GM18858 (cell line): ENCODE measurements around the gene CPZ.

Source experiments
- ATAC-seq: cut with Tn5 transposase; IDR thresholded peaks from one replicate; pipeline ENCODE4 v1.9.1; 2021; ENCODE audit not compliant: unreplicated experiment

The CPZ gene

DNA sequence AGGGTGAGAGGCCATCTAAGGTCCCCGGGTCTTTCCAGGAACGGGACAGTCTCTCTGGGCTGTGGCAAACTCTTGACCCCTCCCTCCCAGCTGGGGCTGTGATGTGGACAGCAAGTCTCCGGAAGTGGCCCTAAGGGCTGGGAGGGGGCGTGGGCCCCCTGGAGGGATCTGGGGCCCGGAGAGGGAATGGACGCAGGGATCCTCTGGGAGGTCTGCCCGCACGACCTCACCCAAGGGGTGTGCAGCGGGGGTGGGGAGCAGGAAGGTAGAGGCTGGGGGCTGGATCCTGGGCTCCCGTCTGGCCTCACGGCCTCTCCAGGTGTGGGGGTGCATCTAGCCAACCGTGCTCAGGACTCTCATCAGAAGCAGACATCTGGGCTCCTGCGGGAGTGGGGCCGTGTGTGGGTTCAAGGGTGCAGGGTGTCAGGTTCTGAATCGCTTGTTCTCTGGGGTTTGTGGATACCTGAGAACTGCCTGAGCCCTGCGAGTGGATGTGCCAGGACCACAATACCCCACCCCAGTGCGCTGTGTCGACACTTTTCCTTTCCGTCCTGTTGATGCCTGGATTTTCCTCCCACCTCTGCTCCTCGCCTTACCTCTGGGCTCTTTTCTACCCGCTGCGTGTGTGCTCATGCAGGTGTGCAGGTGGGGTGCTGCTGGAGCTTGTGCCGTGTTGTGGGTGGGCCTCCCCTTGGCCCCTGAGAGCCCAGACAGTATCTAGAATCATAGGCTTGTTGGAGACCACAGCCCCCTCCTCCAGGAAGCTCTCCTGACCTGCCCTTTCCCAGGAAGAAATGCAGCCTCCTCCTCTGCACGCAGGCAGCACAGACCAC is 915 bp downstream of the CPZ start:
- ATAC-seq: no peak

DNA sequence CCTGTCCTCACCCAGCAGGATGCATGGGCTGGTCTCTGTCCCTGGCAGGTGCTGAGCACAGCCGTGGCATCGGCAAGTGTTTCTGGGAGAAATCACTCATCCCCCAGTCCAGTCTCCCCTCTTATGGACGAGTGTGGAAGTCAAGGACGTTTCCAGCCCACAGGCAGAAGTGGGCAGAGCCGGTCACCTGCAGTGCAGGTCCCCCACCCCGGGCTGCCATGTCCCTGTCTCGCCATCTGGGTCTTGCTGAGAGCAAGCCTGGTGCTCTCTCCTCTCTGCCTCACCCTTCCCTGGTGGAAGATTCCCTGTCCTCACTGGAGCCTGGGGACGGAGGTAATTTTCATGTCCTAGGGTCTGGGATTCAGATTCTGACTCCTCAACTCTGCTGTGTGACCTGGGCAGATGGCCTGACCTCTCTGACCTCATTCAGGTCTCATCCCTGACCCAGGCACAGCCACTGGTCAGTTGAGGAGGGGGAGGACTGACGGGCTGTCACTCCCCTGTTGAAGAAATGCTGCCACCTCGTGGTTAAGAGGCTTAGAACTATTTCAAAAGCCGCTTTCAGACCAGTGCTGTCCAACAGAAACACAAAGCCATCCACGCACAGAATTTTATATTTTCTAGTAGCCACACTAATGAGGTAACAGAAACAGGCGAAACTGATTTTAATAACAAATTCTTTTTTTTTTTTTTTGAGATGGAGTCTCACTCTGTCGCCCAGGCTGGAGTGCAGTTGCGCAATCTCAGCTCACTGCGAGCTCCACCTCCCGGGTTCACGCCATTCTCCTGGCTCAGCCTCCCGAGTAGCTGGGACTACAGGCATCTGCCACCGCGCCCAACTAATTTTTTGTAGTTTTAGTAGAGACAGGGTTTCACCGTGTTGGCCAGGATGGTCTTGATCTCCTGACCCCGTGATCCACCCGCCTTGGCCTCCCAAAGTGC is 1.8 kb downstream of the CPZ start:
- no peak for ATAC-seq

DNA sequence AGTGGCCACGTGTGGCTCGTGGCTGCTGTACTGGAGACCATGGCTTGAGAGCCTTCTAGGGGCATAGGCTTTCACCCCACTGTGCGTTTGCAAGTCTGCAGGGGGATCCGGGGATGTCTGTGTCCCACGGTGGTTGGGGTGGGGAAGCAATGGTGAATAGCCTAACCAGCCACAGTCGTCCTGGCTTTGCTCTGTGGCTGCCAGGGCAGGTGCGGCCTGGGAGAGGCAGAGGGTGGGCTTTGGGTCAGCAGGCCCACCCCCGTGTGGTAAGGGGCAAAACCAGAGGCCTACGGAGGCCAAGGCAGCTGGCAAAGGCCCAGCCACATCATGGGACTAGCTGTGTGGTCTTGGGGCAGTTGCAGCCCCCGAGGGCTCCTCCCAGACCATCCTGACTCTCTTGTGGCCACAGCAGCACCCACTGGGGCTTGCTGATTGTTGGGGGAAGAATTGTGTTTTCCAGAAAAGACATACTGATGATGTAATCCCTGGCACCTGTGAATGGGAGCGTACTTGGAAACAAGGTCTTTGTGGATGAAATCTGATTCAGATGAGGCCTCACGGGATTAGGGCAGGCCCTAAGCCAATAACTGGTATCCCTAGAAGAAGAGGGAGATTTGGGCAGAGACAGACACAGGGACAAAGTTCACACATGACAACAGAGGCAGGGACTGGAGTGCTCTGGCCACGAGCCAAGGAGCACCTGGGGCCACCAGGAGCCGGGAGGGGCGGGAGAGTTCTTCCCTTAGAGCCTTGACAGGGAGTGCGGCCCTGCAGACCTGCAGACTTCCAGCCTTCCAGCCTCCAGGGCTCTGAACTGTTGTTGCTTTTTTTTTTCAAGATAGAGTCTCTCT is 2.9 kb downstream of the CPZ start:
- no peak for ATAC-seq

DNA sequence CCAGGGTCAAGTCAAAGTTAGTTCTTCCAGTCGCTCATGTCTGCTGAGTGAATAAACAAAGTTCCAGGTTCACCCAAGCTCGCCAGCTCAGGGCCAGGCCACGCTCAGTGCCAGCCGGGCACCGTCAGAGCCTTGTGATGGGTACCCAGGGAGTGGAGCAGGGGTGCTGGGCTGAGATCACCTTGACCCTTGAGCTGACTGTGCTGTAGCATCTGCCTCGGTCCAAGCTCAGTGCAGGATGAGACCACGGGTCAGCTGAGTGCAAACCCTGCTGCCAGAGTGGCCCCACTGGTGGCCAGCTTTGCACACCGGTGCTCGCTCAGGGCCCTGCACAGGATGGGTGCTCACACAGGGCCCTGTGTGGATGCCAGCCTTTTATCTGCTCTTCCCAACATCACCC is 4.3 kb downstream of the CPZ start:
- ATAC-seq: no peak

- no peak for ATAC-seq
Observed at GRCh38 chr4:8597319-8597718, 4.8 kb downstream of the CPZ start.

DNA sequence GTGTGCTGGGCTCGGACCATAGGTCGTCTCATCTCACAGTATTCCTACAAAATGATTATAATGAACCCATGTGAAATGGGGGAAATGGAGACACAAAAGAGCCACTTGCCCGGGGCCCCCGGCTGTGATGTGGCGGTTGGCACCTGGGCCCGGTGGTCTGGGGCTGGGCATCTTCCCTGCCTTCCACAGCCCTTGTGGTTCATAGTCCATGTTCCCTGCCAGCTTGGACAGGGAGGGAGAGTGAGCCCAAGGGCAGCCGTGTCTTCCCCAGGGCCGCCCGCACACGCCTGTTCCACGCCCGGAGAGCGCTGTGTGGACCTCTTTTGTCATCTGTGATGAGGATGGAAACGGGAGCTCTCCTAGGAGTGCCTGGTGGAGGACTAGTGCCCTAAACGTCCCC is 5.2 kb downstream of the CPZ start:
- ATAC-seq: no peak

GRCh38 chr4:8598391-8599090 is 6.0 kb downstream of the CPZ start:
- ATAC-seq: no peak

DNA sequence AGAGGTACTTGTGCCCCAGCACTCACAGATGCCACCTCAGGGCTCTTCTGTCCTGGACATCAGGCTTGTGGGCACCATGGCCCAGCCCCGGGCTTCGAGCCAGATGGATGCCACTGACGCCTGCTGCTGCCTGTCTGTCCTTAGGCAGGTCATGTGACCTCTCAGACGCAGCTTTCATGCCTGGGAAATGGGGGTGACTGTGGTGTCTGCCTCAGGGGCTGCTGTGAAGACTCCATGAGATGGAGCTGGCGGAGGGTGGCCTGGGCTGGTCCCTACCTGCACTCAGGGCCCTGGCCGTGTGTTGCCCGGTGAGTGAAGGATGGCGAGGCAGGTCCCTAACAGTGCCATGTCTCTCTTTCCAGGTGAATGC is 6.5 kb downstream of the CPZ start:
- no peak for ATAC-seq

DNA sequence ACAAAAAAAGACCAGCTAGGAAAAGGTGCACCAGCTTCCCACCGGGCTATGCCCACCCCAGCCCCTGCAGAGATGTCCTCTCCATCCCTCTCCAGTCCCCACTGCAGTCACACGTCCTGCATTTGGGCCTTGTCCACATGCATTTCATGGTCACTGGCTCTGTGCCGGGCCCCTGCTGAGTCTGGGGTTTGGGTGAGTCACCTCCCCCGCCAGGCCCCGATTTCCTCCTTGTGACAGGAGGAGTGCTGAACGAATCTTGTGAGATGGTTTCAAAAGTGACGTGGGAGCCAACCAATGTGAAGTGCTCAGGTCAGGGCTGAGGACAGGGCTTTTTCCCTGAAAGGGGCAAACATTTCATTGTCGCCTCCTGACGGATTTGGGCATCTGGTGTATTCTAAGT is 7.1 kb downstream of the CPZ start:
- ATAC-seq: no peak

- no peak for ATAC-seq
Observed at GRCh38 chr4:8600266-8600665, 7.7 kb downstream of the CPZ start.

- ATAC-seq: no peak
Observed at GRCh38 chr4:8600686-8601085, 8.1 kb downstream of the CPZ start.

- no peak for ATAC-seq
Observed at GRCh38 chr4:8601086-8601485, 8.5 kb downstream of the CPZ start.

- ATAC-seq: no peak
Observed at GRCh38 chr4:8601556-8601955, 9.0 kb downstream of the CPZ start.

GRCh38 chr4:8602686-8603430 is 10.3 kb downstream of the CPZ start:
- ATAC-seq: no peak

DNA sequence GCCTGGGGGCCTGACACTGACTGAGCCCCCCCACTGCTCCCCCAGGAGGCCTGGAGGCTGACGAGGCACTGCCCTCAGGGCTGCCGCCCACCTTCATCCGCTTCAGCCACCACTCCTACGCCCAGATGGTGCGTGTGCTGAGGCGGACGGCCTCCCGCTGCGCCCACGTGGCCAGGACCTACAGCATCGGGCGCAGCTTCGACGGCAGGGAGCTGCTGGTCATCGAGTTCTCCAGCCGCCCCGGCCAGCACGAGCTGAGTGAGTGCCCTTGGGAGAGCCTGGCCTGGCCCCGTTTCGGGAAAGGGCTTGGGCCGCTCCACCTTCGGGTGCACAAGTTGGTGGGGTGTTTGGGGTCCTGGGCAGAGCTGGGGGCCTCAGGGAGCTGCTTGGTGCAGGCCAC is 11.4 kb downstream of the CPZ start:
- ATAC-seq: no peak

DNA sequence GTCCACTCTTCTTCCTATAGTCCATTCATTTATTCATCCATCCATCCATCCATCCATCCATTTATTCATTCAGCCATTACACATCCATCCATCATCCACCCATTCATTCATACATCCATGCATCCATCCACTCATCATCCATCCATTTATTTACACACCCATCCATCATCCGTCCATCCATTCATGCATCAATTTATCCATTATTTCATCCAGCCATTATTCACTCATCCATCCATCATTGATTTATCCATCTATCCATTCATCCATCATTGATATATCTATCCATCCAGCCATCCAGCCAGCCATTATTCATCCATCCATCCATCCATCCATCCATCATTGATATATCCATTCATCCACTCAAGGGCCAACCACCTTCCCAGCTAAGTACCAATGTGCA is 12.7 kb downstream of the CPZ start:
- ATAC-seq: no peak

- no peak for ATAC-seq
Observed at GRCh38 chr4:8606476-8606875, 13.9 kb downstream of the CPZ start.

DNA sequence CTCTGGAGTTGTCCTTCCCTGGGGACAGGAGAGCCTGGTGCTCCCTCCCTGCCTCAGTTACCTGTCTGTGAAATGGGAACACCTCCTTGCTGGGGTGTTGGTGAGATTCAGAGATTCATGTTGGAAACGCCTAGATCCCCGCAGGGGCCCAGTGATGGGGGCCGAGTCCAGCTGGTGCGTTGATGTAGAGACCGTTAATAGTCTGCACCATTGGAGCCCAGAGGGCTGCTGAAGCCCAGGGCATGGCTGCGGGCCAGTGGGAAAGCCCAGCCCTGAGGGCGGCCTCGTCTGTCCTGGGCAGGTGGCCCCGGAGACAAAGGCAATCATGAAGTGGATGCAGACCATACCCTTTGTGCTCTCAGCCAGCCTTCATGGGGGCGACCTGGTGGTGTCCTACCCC is 14.4 kb downstream of the CPZ start:
- ATAC-seq: no peak

GRCh38 chr4:8607603-8608481 is 15.3 kb downstream of the CPZ start:
- no peak for ATAC-seq
